ENCODE measurements around the gene SIL1. TPM values are rescaled to one million over a fixed set of nuclear protein-coding genes. Genes with fewer than 3 reads are reported as not detected.

The SIL1 gene
- total RNA-seq, 4 donors from 2014 or later: 20.3 to 39.2 (median 29.1) TPM

DNA sequence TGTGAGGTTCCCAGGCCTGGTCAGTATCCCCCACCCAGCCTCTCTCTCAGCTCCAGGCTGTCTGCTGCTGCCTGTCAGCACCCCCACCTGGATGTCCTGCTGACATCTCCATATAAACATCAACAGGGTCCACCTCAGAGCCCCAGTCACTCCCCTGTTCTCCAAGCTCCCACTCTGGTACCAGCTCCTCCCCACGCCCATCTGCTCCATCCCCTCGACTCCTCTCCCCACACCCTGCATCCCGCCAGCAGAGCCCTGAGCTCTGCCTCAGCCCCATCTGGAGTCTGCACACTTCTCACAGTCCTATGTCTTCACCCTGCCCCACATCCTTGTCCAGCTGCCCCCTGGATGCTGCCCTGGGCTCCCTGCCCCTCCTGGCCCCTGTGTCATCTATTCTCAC lies 255.3 kb downstream of the SIL1 start:
- Histone ChIP-seq H3K4me3 (no peak overlapping the region), H3K9me3 (no peaks in the 10 kb centered on the region), H3K4me1 (peaks cover under 1 to 16% (median 3%) of the 10 kb centered on the region in 4 donors), H3K27ac (replicated peaks in 1 of 4) (no peak overlapping the region), H3K27me3 (no peaks in the 10 kb centered on the region), H3K36me3 (peaks cover 10 to 31% (median 22%) of the 10 kb centered on the region in 4 donors)
- 86% methylated on average over 3 of the region's 3 CpGs for WGBS
- no peak for TF ChIP-seq POLR2AphosphoS5 (IDR thresholded peaks at IDR 0.05)
- no peak for TF ChIP-seq EP300 (IDR thresholded peaks at IDR 0.05)
- no peak for TF ChIP-seq POLR2A (IDR thresholded peaks at IDR 0.05; ENCODE audit: low read depth)
- TF ChIP-seq, protein P1, sequence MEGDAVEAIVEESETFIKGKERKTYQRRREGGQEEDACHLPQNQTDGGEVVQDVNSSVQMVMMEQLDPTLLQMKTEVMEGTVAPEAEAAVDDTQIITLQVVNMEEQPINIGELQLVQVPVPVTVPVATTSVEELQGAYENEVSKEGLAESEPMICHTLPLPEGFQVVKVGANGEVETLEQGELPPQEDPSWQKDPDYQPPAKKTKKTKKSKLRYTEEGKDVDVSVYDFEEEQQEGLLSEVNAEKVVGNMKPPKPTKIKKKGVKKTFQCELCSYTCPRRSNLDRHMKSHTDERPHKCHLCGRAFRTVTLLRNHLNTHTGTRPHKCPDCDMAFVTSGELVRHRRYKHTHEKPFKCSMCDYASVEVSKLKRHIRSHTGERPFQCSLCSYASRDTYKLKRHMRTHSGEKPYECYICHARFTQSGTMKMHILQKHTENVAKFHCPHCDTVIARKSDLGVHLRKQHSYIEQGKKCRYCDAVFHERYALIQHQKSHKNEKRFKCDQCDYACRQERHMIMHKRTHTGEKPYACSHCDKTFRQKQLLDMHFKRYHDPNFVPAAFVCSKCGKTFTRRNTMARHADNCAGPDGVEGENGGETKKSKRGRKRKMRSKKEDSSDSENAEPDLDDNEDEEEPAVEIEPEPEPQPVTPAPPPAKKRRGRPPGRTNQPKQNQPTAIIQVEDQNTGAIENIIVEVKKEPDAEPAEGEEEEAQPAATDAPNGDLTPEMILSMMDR (IDR thresholded peaks at IDR 0.05): no peak
- intact Hi-C loops (cut with DNase I): no loop called here
- DNase-seq (ENCODE audit: extremely low spot score): no peak

DNA sequence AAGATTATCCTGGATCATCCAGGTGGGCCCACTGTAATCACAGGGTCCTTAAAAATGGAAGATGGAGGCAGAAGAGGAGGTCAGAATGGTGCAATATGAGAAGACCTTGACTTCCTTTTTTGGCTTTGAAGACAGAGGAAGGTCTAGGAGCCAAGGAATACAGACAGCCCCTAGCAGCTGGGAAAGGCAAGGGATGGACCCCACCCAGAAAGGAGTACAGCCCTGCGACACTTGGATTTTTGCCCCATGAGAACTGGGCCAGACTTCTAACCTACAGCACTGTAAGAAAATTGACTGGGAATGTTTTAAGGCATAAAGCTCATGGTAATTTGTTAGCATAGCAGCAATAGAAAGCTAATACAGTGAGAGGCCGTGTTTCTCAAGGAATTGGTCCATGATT lies 256.1 kb downstream of the SIL1 start:
- no peak for DNase-seq (ENCODE audit: extremely low spot score)
- peaks cover 4 to 24% (median 14%) of the 10 kb centered on the region in 4 donors for H3K36me3 ChIP-seq
- intact Hi-C loops (cut with DNase I): no loop called here
- 82% methylated on average over 2 of the region's 2 CpGs for WGBS
- peaks cover 5 to 18% (median 8%) of the 10 kb centered on the region in 4 donors for H3K4me1 ChIP-seq
- no peak overlapping the region for H3K4me3 ChIP-seq
- H3K9me3 ChIP-seq: no peaks in the 10 kb centered on the region
- no peaks in the 10 kb centered on the region for H3K27me3 ChIP-seq
- TF ChIP-seq, protein P1 (IDR thresholded peaks at IDR 0.05): no peak
- TF ChIP-seq POLR2A (IDR thresholded peaks at IDR 0.05; ENCODE audit: low read depth) (no peak), EP300 (IDR thresholded peaks at IDR 0.05) (no peak), POLR2AphosphoS5 (IDR thresholded peaks at IDR 0.05) (no peak)
- no peak overlapping the region for H3K27ac ChIP-seq (replicated peaks in 1 of 4)

DNA sequence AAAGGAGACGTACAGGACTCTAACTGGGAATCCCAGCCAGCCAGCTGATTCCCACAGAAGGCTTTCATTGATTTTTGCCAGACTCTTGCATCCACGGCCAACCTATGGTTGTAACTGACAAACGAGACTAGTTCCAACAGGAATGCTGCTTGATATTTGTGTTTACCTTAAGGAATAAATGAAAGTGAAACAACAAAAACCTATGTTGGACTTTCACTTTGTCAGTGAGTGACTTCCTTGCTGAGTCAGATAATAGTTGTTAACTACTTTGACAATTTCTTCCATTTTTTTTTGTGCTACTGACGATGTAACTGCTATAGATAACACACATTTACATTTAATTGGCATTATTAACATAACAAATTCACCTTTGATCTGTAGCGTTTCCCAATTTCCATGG lies 259.6 kb downstream of the SIL1 start:
- Histone ChIP-seq H3K4me3 (no peak overlapping the region), H3K27ac (replicated peaks in 1 of 4) (no peak overlapping the region), H3K27me3 (no peaks in the 10 kb centered on the region), H3K36me3 (peaks cover 16 to 30% (median 25%) of the 10 kb centered on the region in 4 donors), H3K4me1 (peaks cover 11 to 19% (median 14%) of the 10 kb centered on the region in 4 donors), H3K9me3 (no peaks in the 10 kb centered on the region)
- TF ChIP-seq POLR2A (IDR thresholded peaks at IDR 0.05; ENCODE audit: low read depth): no peak
- no peak for TF ChIP-seq POLR2AphosphoS5 (IDR thresholded peaks at IDR 0.05)
- TF ChIP-seq, protein P1 (IDR thresholded peaks at IDR 0.05): no peak
- no peak for TF ChIP-seq EP300 (IDR thresholded peaks at IDR 0.05)
- intact Hi-C loops (cut with DNase I): no loop called here
- WGBS: 81% methylated on average over 5 of the region's 5 CpGs
- no peak for DNase-seq (ENCODE audit: extremely low spot score)

DNA sequence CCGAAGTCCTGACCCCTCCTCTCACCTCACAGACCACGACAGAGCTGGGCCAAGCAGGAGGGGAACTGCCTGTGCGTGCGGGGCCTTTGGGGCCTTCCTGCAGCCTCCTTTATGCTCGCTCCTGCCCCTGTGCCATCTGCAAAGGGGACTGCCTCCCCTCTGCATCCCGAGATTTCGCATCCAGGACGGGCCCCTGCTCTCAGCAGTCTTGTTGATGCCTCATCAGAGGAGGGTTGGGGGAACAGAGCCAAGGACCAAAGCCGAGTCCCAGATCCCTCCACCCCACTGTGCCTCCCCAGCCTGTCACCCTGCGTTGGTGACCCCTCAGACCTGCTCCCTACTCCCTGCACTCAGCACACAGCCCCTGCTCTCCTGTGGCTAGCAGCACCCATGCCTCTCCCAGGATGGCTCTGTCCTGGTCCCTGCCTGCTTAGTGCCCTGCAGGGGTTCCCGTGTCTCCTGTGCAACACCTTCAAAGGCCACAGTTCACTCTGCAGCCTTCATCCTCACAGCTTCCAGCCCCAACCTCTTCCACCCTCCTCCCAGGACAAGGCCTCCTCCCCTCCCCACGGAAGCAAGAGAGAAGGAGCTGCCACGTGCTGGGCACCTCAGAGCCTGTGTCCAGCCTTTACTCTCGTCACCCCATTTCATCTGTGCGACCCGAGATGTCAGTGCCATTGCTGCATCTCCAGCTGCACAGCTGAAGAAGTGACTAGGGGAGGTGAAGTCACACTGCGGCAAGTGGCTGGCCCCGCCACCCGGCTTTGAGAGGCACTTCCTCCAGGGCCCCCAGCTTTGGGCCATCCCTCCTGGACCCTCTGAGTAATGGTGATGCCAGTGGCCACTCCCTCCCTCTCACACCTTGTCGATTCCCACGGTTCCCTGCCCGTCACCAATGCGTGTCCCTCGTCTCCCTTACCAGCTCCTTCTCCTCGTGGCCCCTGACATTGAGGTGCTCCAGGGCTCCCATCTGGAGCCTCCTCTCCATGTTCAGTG lies 260.5 kb downstream of the SIL1 start:
- intact Hi-C loops (cut with DNase I): no loop called here
- peaks cover 11 to 19% (median 14%) of the 10 kb centered on the region in 4 donors for H3K4me1 ChIP-seq
- peak overlapping the region in 3 of 4 donors; percentile 7 to 31 (median 20) for H3K27ac ChIP-seq (replicated peaks in 1 of 4)
- no peak overlapping the region for H3K4me3 ChIP-seq
- DNase-seq (ENCODE audit: extremely low spot score): no peak
- no peaks in the 10 kb centered on the region for H3K27me3 ChIP-seq
- TF ChIP-seq POLR2AphosphoS5 (IDR thresholded peaks at IDR 0.05) (no peak), POLR2A (IDR thresholded peaks at IDR 0.05; ENCODE audit: low read depth) (no peak), EP300 (IDR thresholded peaks at IDR 0.05) (no peak)
- TF ChIP-seq, protein P1 (IDR thresholded peaks at IDR 0.05): no peak
- H3K9me3 ChIP-seq: no peaks in the 10 kb centered on the region
- H3K36me3 ChIP-seq: peaks cover 22 to 38% (median 33%) of the 10 kb centered on the region in 4 donors
- 89% methylated on average over 24 of the region's 25 CpGs for WGBS

Measured in esophagus muscularis mucosa (tissue), 4 donors.